Astrocyte of the spinal cord (primary cell): Measurements from ENCODE around the gene MST1R.

Experiments
- DNase-seq: peaks from one replicate; pipeline ENCODE4 v3.0.0; 2011; ENCODE audit warnings: low read depth, low spot score
- H3K4me3 ChIP-seq: 2 replicates; pipeline ENCODE4 v1.5.1; 2011; ENCODE audit warnings: low read depth, mild to moderate bottlenecking, low read length, moderate library complexity
- CTCF ChIP-seq: IDR thresholded peaks from 2 replicates; pipeline ENCODE4 v1.5.1; 2012; ENCODE audit warnings: low read depth, mild to moderate bottlenecking, low read length, inconsistent platforms
- in situ Hi-C: cut with HindIII; loops from 2 replicates; pipeline ENCODE4 v1.10.0; 2017; ENCODE audit warnings: low sequenced_read_pairs

The MST1R gene

GRCh38 chr3:49930922-49931321 lies 27.2 kb upstream of the MST1R start:
- no peak overlapping the region for H3K4me3 ChIP-seq
- no peak for TF ChIP-seq CTCF
- no peak for DNase-seq
- in situ Hi-C loops: no loop called here

DNA sequence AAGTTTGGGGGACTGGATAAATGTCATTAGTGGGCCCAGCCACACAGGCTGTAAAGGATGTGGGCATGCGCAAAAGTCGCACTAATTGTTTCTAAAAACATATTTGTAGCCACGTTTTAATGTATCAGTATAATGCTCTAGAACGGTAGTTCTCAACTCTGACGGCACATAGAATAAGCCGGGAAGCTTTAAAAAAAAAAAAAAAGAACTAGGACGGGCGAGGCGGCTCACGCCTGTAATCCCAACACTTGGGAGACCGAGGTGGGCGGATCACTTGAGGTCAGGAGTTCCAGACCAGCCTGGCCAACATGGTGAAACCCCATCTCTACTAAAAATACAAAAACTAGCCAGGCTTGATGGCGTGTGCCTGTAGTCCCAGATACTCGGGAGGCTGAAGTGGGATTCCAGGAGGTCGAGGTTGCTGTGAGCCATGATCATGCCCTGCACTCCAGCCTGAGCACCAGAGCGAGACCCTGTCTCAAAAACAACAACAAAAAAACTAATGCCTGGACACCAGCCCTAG lies 26.6 kb upstream of the MST1R start:
- TF ChIP-seq CTCF: no peak
- DNase-seq: no peak
- in situ Hi-C loops: no loop called here
- H3K4me3 ChIP-seq: peak overlapping the region; percentile 59

GRCh38 chr3:49929291-49930167 lies 25.9 kb upstream of the MST1R start, which contains the start of gene MON1A:
Gene MON1A, minus strand, starts transcription at chr3:49929811. Its CDS starts 16,465 bp downstream, at chr3:49913346.
- H3K4me3 ChIP-seq: peak within 1 kb of the TSS; percentile 59
- DNase-seq: peak; percentile 86
- peak; percentile 41 for TF ChIP-seq CTCF
- in situ Hi-C loops: no loop called here

- in situ Hi-C loops: no loop called here
- TF ChIP-seq CTCF: no peak
- H3K4me3 ChIP-seq: no peak overlapping the region
- no peak for DNase-seq
Observed at GRCh38 chr3:49928481-49929017, 24.9 kb upstream of the MST1R start.

DNA sequence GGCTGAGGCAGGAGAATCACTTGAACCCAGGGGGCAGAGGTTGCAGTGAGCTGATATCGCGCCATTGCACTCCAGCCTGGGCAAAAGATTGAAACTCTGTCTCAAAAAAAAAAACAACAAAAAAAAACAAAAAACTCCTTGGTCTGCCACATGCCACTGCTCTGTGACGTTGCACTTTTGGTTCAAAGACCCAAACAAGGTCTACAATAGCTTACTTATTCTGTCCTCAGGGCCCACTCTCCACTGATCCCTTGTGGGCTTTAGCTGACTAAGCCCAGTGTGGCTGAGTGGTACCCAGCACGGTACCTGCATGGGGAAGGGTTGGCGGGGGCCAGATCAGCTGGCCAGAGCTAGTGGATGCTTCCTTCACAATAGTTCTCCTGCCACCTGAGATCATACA lies 24.1 kb upstream of the MST1R start:
- no peak for TF ChIP-seq CTCF
- in situ Hi-C loops: no loop called here
- no peak overlapping the region for H3K4me3 ChIP-seq
- no peak for DNase-seq

DNA sequence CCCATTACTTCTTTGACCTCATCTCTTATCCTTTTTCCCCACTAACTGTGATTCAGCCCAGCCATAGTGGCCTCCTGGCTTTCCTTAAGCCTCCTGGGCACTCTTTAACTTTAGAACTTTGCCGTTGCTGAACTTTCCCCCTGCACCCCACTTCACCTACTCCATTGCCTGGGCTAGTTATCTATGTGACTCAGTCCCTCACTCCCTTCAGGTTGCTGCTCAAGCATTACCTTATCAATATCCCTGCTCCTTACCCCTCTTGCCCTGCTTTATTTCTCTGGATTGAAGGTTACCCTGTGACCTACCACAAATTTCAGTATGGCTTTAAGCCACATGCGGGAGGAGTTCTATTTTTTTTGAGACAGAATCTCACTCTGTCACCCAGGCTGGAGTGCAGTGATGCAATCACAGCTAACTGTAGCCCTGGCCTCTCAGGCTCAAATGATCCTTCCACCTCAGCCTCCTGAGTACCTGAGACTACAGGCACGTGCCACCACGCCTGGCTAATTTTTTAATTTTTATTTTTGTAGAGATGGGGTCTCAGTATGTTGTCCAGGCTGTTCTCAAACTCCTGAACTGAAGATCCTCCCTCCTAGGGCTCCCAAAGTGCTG lies 22.6 kb upstream of the MST1R start:
- DNase-seq: no peak
- no peak overlapping the region for H3K4me3 ChIP-seq
- in situ Hi-C loops: no loop called here
- no peak for TF ChIP-seq CTCF
